ENCODE results near the gene SF3A1. TPM values are rescaled to one million over a fixed set of nuclear protein-coding genes. Genes with fewer than 3 reads are reported as not detected.

Gene SF3A1
- total RNA-seq, 2 experiments from 2014 or later, result 225 to 226 TPM

- H3K9me3 Mint-ChIP-seq, result no peaks in the 10 kb centered on the region
- DNase-seq, result peak; percentile 96
- peak within 1 kb of the TSS; percentile 88 for H3K4me3 Mint-ChIP-seq
- no peaks in the 10 kb centered on the region for H3K27me3 Mint-ChIP-seq
- H3K4me1 Mint-ChIP-seq, result peaks cover 49% of the 10 kb centered on the region
- ChIA-PET POLR2A (interaction anchor here (0.8 to 11.5 kb wide), 15 partner anchors 9 to 643 kb away, joined by 3 to 229 read pairs (median 5); partner anchors contain the start of genes CASTOR1, CCDC157 and SF3A1), CTCF (interaction anchor here (0.7 to 2.3 kb wide), 13 partner anchors 11 to 238 kb away, joined by 3 to 29 read pairs (median 4); partner anchors contain the start of genes CASTOR1, CCDC157, RNF215 and SF3A1)
- peak within 1 kb of the TSS; percentile 74 for H3K27ac Mint-ChIP-seq
- H3K36me3 Mint-ChIP-seq (ENCODE audit: low read depth), result peaks cover 46% of the 10 kb centered on the region
Measured at GRCh38 chr22:30326706-30327362, 29.9 kb downstream of the SF3A1 start, which contains the start of gene TBC1D10A. Gene TBC1D10A, minus strand, starts transcription at chr22:30326941. Its CDS starts 60 bp downstream, at chr22:30326881.

GRCh38 chr22:30326255-30326705, 30.4 kb downstream of the SF3A1 start:
- Mint-ChIP-seq H3K27ac (peak overlapping the region; percentile 74), H3K4me1 (peaks cover 53% of the 10 kb centered on the region), H3K9me3 (no peaks in the 10 kb centered on the region), H3K27me3 (no peaks in the 10 kb centered on the region), H3K4me3 (peak overlapping the region; percentile 88), H3K36me3 (ENCODE audit: low read depth) (peaks cover 51% of the 10 kb centered on the region)
- ChIA-PET POLR2A (interaction anchor here (0.8 to 11.5 kb wide), 13 partner anchors 9 to 644 kb away, joined by 3 to 229 read pairs (median 6); partner anchors contain the start of genes CASTOR1, CCDC157 and SF3A1), CTCF (interaction anchor here (0.7 to 2.3 kb wide), 11 partner anchors 11 to 238 kb away, joined by 3 to 29 read pairs (median 5); partner anchors contain the start of genes CASTOR1, CCDC157, RNF215 and SF3A1)
- peak; percentile 47 for DNase-seq

- ChIA-PET POLR2A (interaction anchor here (6.1 to 11.5 kb wide), 3 partner anchors 17 to 36 kb away, joined by 49 to 229 read pairs (median 88); partner anchors contain the start of genes CASTOR1, CCDC157 and SF3A1), CTCF (interaction anchor here (1.8 to 2.3 kb wide), 3 partner anchors 15 to 38 kb away, joined by 5 to 29 read pairs (median 9); partner anchors contain the start of gene CASTOR1)
- peak overlapping the region; percentile 74 for H3K27ac Mint-ChIP-seq
- no peaks in the 10 kb centered on the region for H3K27me3 Mint-ChIP-seq
- DNase-seq, result no peak
- peak overlapping the region; percentile 88 for H3K4me3 Mint-ChIP-seq
- H3K9me3 Mint-ChIP-seq, result no peaks in the 10 kb centered on the region
- H3K4me1 Mint-ChIP-seq, result peaks cover 55% of the 10 kb centered on the region
- H3K36me3 Mint-ChIP-seq (ENCODE audit: low read depth), result peaks cover 53% of the 10 kb centered on the region
Measured at GRCh38 chr22:30325724-30326254, 30.9 kb downstream of the SF3A1 start.

- no peaks in the 10 kb centered on the region for H3K9me3 Mint-ChIP-seq
- no peaks in the 10 kb centered on the region for H3K27me3 Mint-ChIP-seq
- ChIA-PET CTCF (interaction anchor here (1.2 to 2.3 kb wide), 5 partner anchors 10 to 37 kb away, joined by 3 to 13 read pairs (median 5); no protein-coding TSS in a partner anchor), POLR2A (interaction anchor here (1.3 to 11.5 kb wide), 5 partner anchors 8 to 36 kb away, joined by 3 to 229 read pairs (median 49); partner anchors contain the start of genes CASTOR1, CCDC157 and SF3A1)
- H3K4me3 Mint-ChIP-seq, result peak overlapping the region; percentile 88
- DNase-seq, result no peak
- H3K27ac Mint-ChIP-seq, result peak overlapping the region; percentile 74
- H3K36me3 Mint-ChIP-seq (ENCODE audit: low read depth), result peaks cover 54% of the 10 kb centered on the region
- peaks cover 58% of the 10 kb centered on the region for H3K4me1 Mint-ChIP-seq
Measured at GRCh38 chr22:30325065-30325720, 31.5 kb downstream of the SF3A1 start.

GRCh38 chr22:30324014-30324730, 32.5 kb downstream of the SF3A1 start:
- Mint-ChIP-seq H3K9me3 (no peaks in the 10 kb centered on the region), H3K4me3 (peak overlapping the region; percentile 88), H3K4me1 (peaks cover 67% of the 10 kb centered on the region), H3K36me3 (ENCODE audit: low read depth) (peaks cover 60% of the 10 kb centered on the region), H3K27me3 (no peaks in the 10 kb centered on the region), H3K27ac (peak overlapping the region; percentile 74)
- POLR2A ChIA-PET, result interaction anchor here (0.9 to 11.5 kb wide), 6 partner anchors 9 to 35 kb away, joined by 3 to 229 read pairs (median 28); partner anchors contain the start of genes CASTOR1, CCDC157 and SF3A1
- CTCF ChIA-PET, result interaction anchor here (1.0 to 2.1 kb wide), 6 partner anchors 9 to 63 kb away, joined by 3 to 13 read pairs (median 4); partner anchors contain the start of gene RNF215
- DNase-seq, result peak; percentile 71

- Mint-ChIP-seq H3K4me1 (peaks cover 73% of the 10 kb centered on the region), H3K27ac (no peak overlapping the region), H3K36me3 (ENCODE audit: low read depth) (peaks cover 65% of the 10 kb centered on the region), H3K4me3 (no peak overlapping the region), H3K27me3 (no peaks in the 10 kb centered on the region), H3K9me3 (no peaks in the 10 kb centered on the region)
- no peak for DNase-seq
- CTCF ChIA-PET, result interaction anchor here (1.0 to 2.1 kb wide), 3 partner anchors 35 to 60 kb away, joined by 3 to 13 read pairs (median 6); no protein-coding TSS in a partner anchor
- POLR2A ChIA-PET, result interaction anchor here (0.6 to 11.5 kb wide), 5 partner anchors 10 to 61 kb away, joined by 3 to 229 read pairs (median 7); partner anchors contain the start of gene CASTOR1
Measured at GRCh38 chr22:30323246-30323645, 33.4 kb downstream of the SF3A1 start.

- peaks cover 77% of the 10 kb centered on the region for H3K4me1 Mint-ChIP-seq
- H3K4me3 Mint-ChIP-seq, result no peak overlapping the region
- H3K36me3 Mint-ChIP-seq (ENCODE audit: low read depth), result peaks cover 70% of the 10 kb centered on the region
- no peaks in the 10 kb centered on the region for H3K27me3 Mint-ChIP-seq
- ChIA-PET CTCF (no interaction called here), POLR2A (interaction anchor here (1.0 to 11.5 kb wide), 4 partner anchors 13 to 32 kb away, joined by 3 to 229 read pairs (median 46); partner anchors contain the start of gene CASTOR1)
- no peak overlapping the region for H3K27ac Mint-ChIP-seq
- no peak for DNase-seq
- no peaks in the 10 kb centered on the region for H3K9me3 Mint-ChIP-seq
Measured at GRCh38 chr22:30321461-30321860, 35.2 kb downstream of the SF3A1 start.

- Mint-ChIP-seq H3K4me1 (peaks cover 79% of the 10 kb centered on the region), H3K36me3 (ENCODE audit: low read depth) (peaks cover 74% of the 10 kb centered on the region), H3K9me3 (no peaks in the 10 kb centered on the region), H3K4me3 (no peak overlapping the region), H3K27ac (no peak overlapping the region), H3K27me3 (no peaks in the 10 kb centered on the region)
- no peak for DNase-seq
- ChIA-PET POLR2A (interaction anchor here (0.8 to 11.5 kb wide), 3 partner anchors 8 to 26 kb away, joined by 3 to 229 read pairs (median 3); no protein-coding TSS in a partner anchor), CTCF (no interaction called here)
Measured at GRCh38 chr22:30320021-30320556, 36.6 kb downstream of the SF3A1 start.

GRCh38 chr22:30318799-30319419, 37.8 kb downstream of the SF3A1 start:
- Mint-ChIP-seq H3K4me1 (peaks cover 79% of the 10 kb centered on the region), H3K9me3 (no peaks in the 10 kb centered on the region), H3K36me3 (ENCODE audit: low read depth) (peaks cover 73% of the 10 kb centered on the region), H3K27me3 (no peaks in the 10 kb centered on the region), H3K4me3 (no peak overlapping the region), H3K27ac (peak overlapping the region; percentile 29)
- DNase-seq, result no peak
- ChIA-PET POLR2A (interaction anchor here (0.8 to 11.5 kb wide), 5 partner anchors 9 to 28 kb away, joined by 3 to 229 read pairs (median 4); no protein-coding TSS in a partner anchor), CTCF (interaction anchor here (0.6 kb wide), 1 partner anchor 63 kb away, joined by 3 read pairs; no protein-coding TSS in a partner anchor)

- peaks cover 79% of the 10 kb centered on the region for H3K4me1 Mint-ChIP-seq
- POLR2A ChIA-PET, result interaction anchor here (1.0 to 5.1 kb wide), 6 partner anchors 8 to 38 kb away, joined by 3 to 34 read pairs (median 4); partner anchors contain the start of genes CASTOR1 and TBC1D10A
- no peaks in the 10 kb centered on the region for H3K27me3 Mint-ChIP-seq
- CTCF ChIA-PET, result no interaction called here
- no peak for DNase-seq
- H3K27ac Mint-ChIP-seq, result no peak overlapping the region
- H3K9me3 Mint-ChIP-seq, result no peaks in the 10 kb centered on the region
- H3K36me3 Mint-ChIP-seq (ENCODE audit: low read depth), result peaks cover 69% of the 10 kb centered on the region
- no peak overlapping the region for H3K4me3 Mint-ChIP-seq
Measured at GRCh38 chr22:30317778-30318177, 38.9 kb downstream of the SF3A1 start.
